SH-SY5Y (cell line): ENCODE data around the gene KRT14.

Experiments
- GATA2 ChIP-seq: IDR thresholded peaks from 2 replicates; pipeline ENCODE4 v1.6.1; 2011; ENCODE audit warnings: mild to moderate bottlenecking, low read depth, low read length
- GATA3 ChIP-seq: IDR thresholded peaks from 2 replicates; pipeline ENCODE4 v1.6.1; 2011; ENCODE audit warnings: low read depth, mild to moderate bottlenecking, low read length, moderate library complexity

DNA sequence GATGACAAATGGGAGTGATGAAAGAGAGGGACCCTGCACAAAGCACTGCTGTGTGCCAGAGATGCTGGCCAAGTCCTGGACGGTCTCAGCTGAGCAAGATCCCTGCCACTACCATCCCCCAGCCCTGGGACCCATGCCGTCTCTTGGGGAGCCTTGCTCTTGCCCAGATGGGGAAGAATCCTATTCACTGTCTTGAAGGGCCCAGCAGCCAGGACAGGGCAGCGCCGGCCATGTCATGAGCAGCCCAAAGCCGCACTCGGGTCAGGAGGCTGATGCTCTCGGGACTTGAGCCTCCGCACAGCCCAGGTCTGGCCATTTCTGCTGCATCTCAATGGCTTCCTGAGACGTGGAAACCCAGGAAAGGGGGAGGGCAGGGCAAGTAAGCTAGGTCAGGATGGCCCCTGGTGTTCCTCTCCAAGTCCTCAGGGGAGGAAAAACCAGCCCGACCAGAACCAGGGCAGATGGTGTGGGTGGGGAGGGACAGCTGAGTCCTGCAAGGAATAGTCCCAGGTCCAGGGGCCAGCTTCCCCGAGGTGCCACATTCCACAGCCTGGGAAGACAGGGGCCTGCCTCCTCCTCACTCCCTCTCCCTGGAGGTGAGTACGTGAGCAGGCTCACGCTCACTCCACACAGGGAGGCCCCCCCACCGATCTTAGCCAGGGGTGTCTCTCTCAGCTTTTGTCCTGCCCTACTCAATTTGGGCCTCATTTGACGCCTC, 50.8 kb downstream of the KRT14 start:
- TF ChIP-seq GATA2 (no peak), GATA3 (no peak)
